Astrocyte (in vitro differentiated cells and primary cell): Measurements from ENCODE around the gene MFNG. TPM values are rescaled to one million over a fixed set of nuclear protein-coding genes. Genes with fewer than 3 reads are reported as not detected.

ENCODE experiments used
- DNase-seq: peaks from one replicate; pipeline ENCODE4 v3.0.0-alpha.2; 2010; ENCODE audit warnings: low read depth
- FAIRE-seq: peaks from 2 replicates; lab custom pipeline; 2011; peaks lifted over from hg19 to GRCh38; lab: Jason Lieb, UNC
- H2AFZ ChIP-seq: 2 replicates; pipeline ENCODE4 v1.6.0; 2012; ENCODE audit warnings: low read depth, low read length, inconsistent platforms
- H3K27ac ChIP-seq: 2 replicates; pipeline ENCODE4 v1.5.1; 2011; ENCODE audit warnings: low read depth, low read length, inconsistent platforms
- H3K27me3 ChIP-seq: 2 replicates; pipeline ENCODE4 v1.6.0; 2011; ENCODE audit warnings: low read length, inconsistent platforms; ENCODE audit not compliant: insufficient read depth
- H3K36me3 ChIP-seq: 2 replicates; pipeline ENCODE4 v1.5.1; 2011; ENCODE audit warnings: low read length, inconsistent platforms; ENCODE audit not compliant: insufficient read depth
- H3K4me1 ChIP-seq: 2 replicates; pipeline ENCODE4 v1.5.1; 2011; ENCODE audit warnings: low read length, inconsistent platforms; ENCODE audit not compliant: insufficient read depth
- H3K4me2 ChIP-seq: 2 replicates; pipeline ENCODE4 v1.6.0; 2012; ENCODE audit warnings: low read length, inconsistent platforms
- H3K4me3 ChIP-seq: 2 replicates; pipeline ENCODE4 v1.5.1; 2011; ENCODE audit warnings: low read depth, mild to moderate bottlenecking, low read length, inconsistent platforms; ENCODE audit not compliant: insufficient read depth
- H3K79me2 ChIP-seq: 2 replicates; pipeline ENCODE4 v1.6.0; 2012; ENCODE audit warnings: mild to moderate bottlenecking, low read length, inconsistent platforms; ENCODE audit not compliant: insufficient read depth
- H3K9ac ChIP-seq: 2 replicates; pipeline ENCODE4 v1.6.0; 2012; ENCODE audit warnings: mild to moderate bottlenecking, low read length, inconsistent platforms
- H3K9me3 ChIP-seq: 2 replicates; pipeline ENCODE4 v1.5.1; 2012; ENCODE audit warnings: low read depth, mild to moderate bottlenecking, low read length, inconsistent platforms; ENCODE audit not compliant: insufficient read depth
- H4K20me1 ChIP-seq: 2 replicates; pipeline ENCODE4 v1.6.0; 2012; ENCODE audit warnings: low read length, inconsistent platforms; ENCODE audit not compliant: insufficient read depth
- H3K27ac Mint-ChIP-seq: one replicate; pipeline ENCODE4 v1.8.0; 2021; ENCODE audit warnings: mild to moderate bottlenecking, mixed read lengths; ENCODE audit not compliant: unreplicated experiment
- H3K27me3 Mint-ChIP-seq: one replicate; pipeline ENCODE4 v1.8.0; 2021; ENCODE audit warnings: low read depth, mixed read lengths; ENCODE audit not compliant: unreplicated experiment
- H3K36me3 Mint-ChIP-seq: one replicate; pipeline ENCODE4 v1.8.0; 2021; ENCODE audit warnings: low read depth, mixed read lengths; ENCODE audit not compliant: unreplicated experiment
- H3K4me1 Mint-ChIP-seq: one replicate; pipeline ENCODE4 v1.8.0; 2021; ENCODE audit warnings: low read depth, mixed read lengths; ENCODE audit not compliant: unreplicated experiment
- H3K4me3 Mint-ChIP-seq: one replicate; pipeline ENCODE4 v1.8.0; 2021; ENCODE audit warnings: mild to moderate bottlenecking, moderate library complexity, mixed read lengths; ENCODE audit not compliant: unreplicated experiment
- H3K9me3 Mint-ChIP-seq: one replicate; pipeline ENCODE4 v1.8.0; 2021; ENCODE audit warnings: mild to moderate bottlenecking, mixed read lengths; ENCODE audit not compliant: unreplicated experiment
- EZH2 ChIP-seq: IDR thresholded peaks from 2 replicates; pipeline ENCODE4 v1.6.1; 2012; ENCODE audit warnings: mild to moderate bottlenecking, low read length, inconsistent platforms; ENCODE audit not compliant: insufficient read depth
- total RNA-seq: library from RNA; stranded (reverse); gene quantifications from 2 replicates; pipeline ENCODE4 v1.2.1, GENCODE V29; 2021
- TF ChIP-seq, protein P1 (sequence below): IDR thresholded peaks from 2 replicates; pipeline ENCODE4 v1.5.1; 2011; ENCODE audit warnings: low read depth, mild to moderate bottlenecking, inconsistent platforms, low read length, moderate library complexity; ENCODE audit not compliant: insufficient read depth

The MFNG gene
- total RNA-seq, 1 donor from 2014 or later = 1.4 TPM

DNA sequence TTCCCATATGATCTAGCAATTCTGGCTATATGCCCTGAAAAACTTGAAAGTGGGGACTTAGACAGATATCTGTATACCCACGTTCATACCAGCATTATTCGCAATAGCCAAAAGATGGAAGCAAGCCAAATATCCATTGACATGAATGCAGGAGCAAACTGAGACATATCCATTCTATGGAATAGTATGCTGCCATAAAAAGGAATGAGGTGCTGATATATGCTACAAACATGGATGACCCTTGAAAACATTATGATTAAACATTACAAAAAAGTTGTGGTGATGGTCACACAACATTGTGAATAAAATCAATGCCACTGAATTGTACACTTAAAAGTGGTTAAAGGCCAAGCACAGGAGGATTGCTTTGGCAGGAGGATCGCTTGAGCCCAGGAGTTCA, 25.5 kb downstream of the MFNG start:
- peaks cover 9% of the 10 kb centered on the region for H3K4me1 ChIP-seq
- Mint-ChIP-seq H3K27ac (no peak overlapping the region), H3K4me1 (peaks cover 10% of the 10 kb centered on the region), H3K36me3 (no peaks in the 10 kb centered on the region), H3K4me3 (no peak overlapping the region), H3K27me3 (peaks cover 37% of the 10 kb centered on the region), H3K9me3 (no peaks in the 10 kb centered on the region)
- no peak overlapping the region for H3K9ac ChIP-seq
- FAIRE-seq (no peak), DNase-seq (no peak)
- H3K4me2 ChIP-seq = no peak overlapping the region
- no peaks in the 10 kb centered on the region for H3K79me2 ChIP-seq
- H3K4me3 ChIP-seq = no peak overlapping the region
- no peak overlapping the region for H2AFZ ChIP-seq
- H3K27me3 ChIP-seq = peaks cover 15% of the 10 kb centered on the region
- no peaks in the 10 kb centered on the region for H4K20me1 ChIP-seq
- TF ChIP-seq, protein P1, sequence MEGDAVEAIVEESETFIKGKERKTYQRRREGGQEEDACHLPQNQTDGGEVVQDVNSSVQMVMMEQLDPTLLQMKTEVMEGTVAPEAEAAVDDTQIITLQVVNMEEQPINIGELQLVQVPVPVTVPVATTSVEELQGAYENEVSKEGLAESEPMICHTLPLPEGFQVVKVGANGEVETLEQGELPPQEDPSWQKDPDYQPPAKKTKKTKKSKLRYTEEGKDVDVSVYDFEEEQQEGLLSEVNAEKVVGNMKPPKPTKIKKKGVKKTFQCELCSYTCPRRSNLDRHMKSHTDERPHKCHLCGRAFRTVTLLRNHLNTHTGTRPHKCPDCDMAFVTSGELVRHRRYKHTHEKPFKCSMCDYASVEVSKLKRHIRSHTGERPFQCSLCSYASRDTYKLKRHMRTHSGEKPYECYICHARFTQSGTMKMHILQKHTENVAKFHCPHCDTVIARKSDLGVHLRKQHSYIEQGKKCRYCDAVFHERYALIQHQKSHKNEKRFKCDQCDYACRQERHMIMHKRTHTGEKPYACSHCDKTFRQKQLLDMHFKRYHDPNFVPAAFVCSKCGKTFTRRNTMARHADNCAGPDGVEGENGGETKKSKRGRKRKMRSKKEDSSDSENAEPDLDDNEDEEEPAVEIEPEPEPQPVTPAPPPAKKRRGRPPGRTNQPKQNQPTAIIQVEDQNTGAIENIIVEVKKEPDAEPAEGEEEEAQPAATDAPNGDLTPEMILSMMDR = no peak
- TF ChIP-seq EZH2 = no peak
- H3K9me3 ChIP-seq = no peaks in the 10 kb centered on the region
- H3K27ac ChIP-seq = no peak overlapping the region
- H3K36me3 ChIP-seq = no peaks in the 10 kb centered on the region

GRCh38 chr22:37459206-37459605, 27.0 kb downstream of the MFNG start:
- Mint-ChIP-seq H3K9me3 (no peaks in the 10 kb centered on the region), H3K4me3 (no peak overlapping the region), H3K4me1 (peaks cover 22% of the 10 kb centered on the region), H3K27ac (no peak overlapping the region), H3K36me3 (no peaks in the 10 kb centered on the region), H3K27me3 (peaks cover 34% of the 10 kb centered on the region)
- TF ChIP-seq, protein P1 = no peak
- TF ChIP-seq EZH2 = no peak
- H3K79me2 ChIP-seq = no peaks in the 10 kb centered on the region
- no peak overlapping the region for H3K9ac ChIP-seq
- H2AFZ ChIP-seq = no peak overlapping the region
- FAIRE-seq = no peak
- no peak overlapping the region for H3K4me3 ChIP-seq
- H3K36me3 ChIP-seq = no peaks in the 10 kb centered on the region
- no peak for DNase-seq
- peaks cover 23% of the 10 kb centered on the region for H3K4me1 ChIP-seq
- no peaks in the 10 kb centered on the region for H3K9me3 ChIP-seq
- no peak overlapping the region for H3K27ac ChIP-seq
- H4K20me1 ChIP-seq = no peaks in the 10 kb centered on the region
- no peak overlapping the region for H3K4me2 ChIP-seq
- H3K27me3 ChIP-seq = peaks cover 15% of the 10 kb centered on the region

DNA sequence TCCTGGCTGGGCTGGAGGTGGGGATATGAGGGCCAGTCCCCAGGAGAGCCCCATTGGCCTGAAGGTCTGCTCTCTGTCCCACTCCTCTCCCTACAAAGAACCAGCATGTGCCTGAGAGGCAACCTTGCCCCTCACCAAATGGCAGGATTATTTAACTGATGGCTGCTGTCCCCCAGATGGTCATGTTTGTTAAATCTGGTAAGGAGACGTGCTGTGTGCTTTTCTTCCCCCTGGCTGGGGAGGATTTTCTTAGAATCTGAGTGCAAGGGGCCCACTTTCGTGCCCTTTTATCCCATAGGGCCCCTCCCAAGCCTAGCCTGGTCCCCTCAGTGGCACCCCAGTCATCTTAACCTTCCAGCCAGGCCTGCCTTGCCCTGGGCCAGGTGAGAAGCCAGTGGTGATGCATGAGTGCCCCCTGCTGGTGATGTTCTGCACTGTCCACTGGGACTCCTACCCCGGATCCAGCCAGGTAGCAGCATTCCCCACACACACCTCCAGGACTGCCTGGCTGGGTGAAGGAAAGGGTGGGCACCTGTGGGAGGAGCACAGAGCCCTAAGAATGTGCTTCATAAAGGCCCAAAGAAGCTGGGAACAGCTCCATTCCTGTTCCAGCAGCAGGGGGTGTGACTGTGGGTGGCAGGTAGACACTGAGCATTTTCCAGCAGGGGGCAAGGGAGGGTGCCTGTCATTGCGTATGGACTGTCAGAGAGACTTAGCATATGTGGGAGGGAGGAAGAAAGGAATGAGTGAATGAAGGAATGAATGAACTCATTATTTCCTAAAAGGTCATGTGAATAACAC, 28.9 kb downstream of the MFNG start:
- Histone ChIP-seq H3K9ac (no peak overlapping the region), H3K4me2 (no peak overlapping the region), H3K27ac (no peak overlapping the region), H3K36me3 (no peaks in the 10 kb centered on the region), H3K79me2 (no peaks in the 10 kb centered on the region), H4K20me1 (no peaks in the 10 kb centered on the region), H2AFZ (no peak overlapping the region), H3K27me3 (peaks cover 14% of the 10 kb centered on the region), H3K4me3 (no peak overlapping the region), H3K9me3 (no peaks in the 10 kb centered on the region), H3K4me1 (peaks cover 22% of the 10 kb centered on the region)
- no peak overlapping the region for H3K4me3 Mint-ChIP-seq
- FAIRE-seq (no peak), DNase-seq (no peak)
- no peaks in the 10 kb centered on the region for H3K36me3 Mint-ChIP-seq
- H3K4me1 Mint-ChIP-seq = peaks cover 22% of the 10 kb centered on the region
- peaks cover 28% of the 10 kb centered on the region for H3K27me3 Mint-ChIP-seq
- TF ChIP-seq EZH2 = no peak
- TF ChIP-seq, protein P1 = peak; percentile 88
- H3K27ac Mint-ChIP-seq = peak overlapping the region; percentile 62
- no peaks in the 10 kb centered on the region for H3K9me3 Mint-ChIP-seq
